ENCODE measurements around the gene GLT1D1.

GLT1D1 gene

DNA sequence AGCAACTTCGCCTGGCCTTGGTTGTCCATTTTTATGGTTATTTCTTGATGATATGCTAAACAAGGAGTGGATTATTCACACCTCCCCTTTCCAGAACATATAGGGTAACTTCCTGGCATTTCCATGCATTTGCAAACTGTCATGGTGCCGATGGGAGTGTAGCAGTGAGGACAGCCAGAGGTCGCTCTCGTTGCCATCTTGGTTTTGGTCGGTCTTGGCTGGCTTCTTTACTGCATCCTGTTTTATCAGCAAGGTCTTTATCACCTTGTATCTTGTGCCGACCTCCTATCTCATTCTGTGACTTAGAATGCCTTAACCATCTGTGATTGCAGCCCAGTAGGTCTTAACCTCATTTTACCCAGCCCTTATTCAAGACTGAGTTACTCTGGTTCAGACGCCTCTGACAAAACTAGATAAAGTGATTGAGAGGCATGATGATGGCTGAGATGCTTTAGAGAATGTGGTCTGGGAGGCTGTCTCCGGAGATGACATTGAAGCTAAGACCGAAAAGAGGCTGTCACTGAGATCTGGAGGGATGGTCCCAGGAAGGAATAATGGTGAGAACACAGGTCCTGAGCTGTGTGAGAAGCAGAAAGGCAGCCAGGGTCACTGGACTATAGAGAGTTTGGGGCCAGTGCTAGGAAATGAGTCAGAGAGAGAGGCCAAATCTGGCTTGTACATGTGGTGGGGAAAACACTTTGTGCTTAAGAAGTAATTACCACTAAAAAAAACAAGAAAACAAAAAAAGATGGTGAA is 2.9 kb downstream of the GLT1D1 start:
- no peak for DNase-seq (ENCODE audit: low read depth)

DNA sequence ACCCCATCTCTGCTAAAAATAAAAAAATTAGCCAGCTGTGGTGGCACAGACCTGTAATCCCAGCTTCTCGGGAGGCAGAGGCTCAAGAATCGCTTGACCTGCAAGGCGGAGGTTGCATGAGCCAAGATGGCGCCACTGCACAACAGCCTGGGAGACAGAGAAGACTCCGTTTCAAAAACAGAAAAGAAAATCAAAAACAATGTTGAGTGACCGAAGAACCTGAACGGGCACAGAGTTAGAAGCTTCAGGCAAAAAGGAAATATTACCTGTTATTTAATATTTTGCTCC is 3.5 kb downstream of the GLT1D1 start:
- no peak for DNase-seq (ENCODE audit: low read depth)

DNA sequence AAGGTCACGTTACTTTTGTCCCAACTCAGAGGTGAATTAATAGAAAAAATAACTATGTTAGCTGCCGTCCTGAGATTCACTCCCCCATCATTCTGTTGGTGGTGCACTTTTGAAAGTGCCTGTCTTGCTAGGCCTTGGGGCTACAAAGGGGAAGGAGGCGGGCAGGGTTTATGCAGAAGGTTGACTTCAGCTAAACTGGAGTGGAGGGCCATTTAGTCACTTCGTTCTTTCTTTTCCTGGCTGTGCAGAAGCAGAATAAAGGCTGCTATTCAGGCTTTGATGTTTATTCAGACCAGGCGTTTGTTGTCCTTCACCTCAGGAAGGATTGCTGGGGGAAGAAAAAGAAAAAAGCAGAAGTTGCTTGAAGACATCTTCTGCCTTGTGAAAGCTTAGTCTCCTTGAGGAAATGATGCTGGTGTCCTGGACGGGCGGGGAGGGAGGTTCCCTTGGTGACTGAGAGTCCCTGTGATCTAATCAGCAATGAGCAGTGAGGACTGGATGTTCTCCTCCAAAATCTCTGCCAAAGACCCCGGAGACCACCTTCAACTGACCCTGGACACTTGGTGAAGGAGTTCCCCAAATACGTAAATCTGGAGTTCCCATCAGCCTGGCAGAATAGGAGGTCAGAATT is 4.0 kb downstream of the GLT1D1 start:
- no peak for DNase-seq (ENCODE audit: low read depth)

DNA sequence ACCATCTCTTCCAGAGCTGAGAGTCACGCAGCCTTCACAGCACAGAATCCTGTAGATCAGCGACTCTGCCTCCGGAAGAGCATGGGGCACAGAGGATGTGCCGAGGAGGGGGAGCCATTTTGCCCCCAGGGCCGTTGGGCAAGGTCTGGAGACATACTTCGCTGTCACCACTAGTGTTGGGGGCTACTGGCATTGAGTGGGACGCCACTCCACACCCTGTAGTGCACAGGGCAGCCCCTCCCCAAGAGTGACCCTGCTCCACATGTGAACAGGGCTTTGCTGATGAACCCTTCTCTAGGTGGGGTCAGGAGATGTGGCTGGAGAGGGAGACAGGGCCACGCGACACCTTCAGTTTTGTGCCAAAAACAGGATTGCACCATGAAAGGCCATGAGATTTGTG is 6.0 kb downstream of the GLT1D1 start:
- no peak for DNase-seq (ENCODE audit: low read depth)

DNA sequence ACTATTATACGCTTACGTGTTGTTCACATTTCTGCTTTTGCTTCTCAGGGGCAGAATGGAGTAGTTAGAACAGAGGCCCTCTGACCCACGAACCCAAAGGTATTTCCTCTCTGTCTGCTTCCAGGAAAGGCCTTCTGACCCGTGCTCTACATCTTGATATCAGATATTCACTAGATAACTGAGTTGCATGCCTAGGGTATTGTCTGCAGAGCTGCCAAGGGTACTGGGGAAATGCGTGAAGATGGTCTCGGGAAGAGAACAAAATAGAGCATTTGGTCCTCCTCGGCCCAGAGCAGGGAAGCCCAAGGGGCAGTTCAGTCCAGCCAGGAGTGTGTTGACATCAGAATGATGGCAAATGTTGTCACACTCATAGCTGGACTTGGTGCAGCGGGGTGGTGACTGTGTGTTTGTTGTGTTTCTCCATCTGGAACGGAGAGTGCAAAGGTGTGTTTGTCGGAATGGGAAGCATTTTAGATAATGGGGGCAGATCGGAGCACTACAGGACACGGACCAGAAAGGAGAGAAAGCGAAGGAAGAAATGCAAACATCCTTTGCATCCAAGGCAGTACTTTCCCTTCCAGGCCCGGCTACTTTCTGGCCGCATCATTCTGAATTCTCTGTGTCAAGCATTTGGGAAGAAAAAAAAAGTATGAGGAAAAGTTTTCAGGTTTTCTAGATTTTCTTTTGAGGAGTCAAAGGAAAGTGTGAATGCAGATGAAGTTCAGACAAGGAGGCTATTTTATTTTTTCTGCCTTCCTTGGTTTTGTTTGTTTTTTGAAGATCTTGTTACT is 8.1 kb downstream of the GLT1D1 start:
- DNase-seq (ENCODE audit: low read depth), result no peak

DNA sequence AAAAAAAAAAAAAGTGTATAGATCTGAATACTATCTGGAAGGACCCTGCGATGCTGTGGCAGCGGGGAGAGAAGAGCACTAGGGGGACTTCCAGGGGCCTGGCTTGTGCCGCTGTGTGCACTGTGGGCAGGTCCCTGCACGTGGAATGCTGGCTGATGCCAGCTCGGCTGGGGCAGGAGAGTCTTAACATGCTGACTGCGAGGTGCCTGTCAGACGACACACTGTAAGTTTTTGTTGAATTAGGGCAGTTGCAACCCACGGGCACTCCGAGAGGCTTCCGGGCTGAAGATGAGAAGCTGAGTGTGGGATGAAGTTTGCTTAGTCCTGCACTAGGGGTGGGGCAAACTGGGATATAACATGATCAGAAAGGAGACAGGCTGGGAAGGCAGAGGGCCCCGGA is 10.7 kb downstream of the GLT1D1 start:
- no peak for DNase-seq (ENCODE audit: low read depth)

DNA sequence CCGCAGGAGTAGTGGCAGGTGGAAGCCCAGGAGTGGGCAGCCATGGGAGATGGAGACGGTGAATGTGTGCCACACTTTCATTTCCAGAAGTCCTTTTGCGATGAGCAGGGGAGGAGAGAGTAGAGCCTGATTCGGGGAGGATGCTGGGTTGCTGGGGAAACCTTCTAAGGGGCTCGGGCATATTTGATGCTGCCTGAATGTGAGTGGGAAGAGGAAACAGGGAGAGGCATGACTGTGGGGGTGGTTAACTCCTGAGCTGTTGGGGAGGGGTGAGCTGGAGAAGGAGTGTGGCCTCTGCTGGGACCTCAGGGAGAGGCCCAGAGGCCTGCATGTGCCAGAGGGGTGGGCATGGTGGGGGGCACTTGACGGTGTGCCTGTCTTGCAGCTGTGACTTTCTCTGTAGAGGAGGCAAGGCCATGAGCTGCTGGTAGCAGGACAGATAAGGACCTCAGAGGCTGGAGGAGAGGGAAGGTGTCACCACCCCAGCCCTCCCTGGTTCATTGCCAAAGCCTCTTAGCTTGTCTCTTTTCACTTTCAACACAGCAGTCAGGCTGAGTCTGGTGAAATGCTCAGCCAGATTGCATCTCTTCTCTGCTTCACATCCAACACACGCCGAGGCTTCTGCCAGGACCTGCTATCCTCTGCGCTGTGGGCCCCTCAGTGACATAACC is 11.4 kb downstream of the GLT1D1 start:
- no peak for DNase-seq (ENCODE audit: low read depth)

DNA sequence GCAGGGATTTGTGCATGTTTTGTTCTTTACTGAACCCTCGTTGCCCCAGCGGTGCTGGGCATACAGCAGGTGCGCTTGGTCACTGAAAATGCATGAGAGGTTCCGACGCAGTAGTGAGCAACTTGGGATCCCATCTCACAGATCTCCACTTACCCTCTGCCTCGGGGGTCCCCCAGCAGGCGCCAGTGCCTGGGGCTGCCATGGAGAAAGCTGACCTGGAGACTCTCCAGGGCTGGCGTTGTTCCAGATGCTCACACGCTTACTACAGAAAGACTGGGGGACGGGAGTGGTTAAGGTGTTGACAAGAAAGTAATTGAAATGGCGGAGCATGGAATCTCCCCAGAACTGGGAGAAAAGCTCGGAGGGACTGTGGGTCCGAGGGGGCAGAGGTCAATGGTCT is 14.2 kb downstream of the GLT1D1 start:
- no peak for DNase-seq (ENCODE audit: low read depth)

DNA sequence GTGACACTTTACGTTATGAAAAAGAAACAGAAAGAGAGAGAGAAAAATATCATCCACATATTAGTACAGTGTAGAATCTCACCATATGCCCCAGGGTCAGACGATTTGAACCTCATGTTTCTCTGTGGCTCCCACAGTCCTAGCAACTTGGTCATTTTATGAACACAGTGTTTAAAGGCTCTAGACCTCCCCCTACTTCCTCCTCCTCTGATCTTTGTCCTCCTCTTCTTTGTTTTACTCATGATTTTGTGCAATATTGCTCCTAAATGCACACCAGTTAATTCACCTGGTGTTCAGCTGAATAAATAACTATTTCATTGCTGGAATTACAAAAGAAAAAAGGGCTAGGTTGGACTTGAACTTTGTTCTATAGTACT is 18.2 kb downstream of the GLT1D1 start:
- DNase-seq (ENCODE audit: low read depth), result no peak

DNA sequence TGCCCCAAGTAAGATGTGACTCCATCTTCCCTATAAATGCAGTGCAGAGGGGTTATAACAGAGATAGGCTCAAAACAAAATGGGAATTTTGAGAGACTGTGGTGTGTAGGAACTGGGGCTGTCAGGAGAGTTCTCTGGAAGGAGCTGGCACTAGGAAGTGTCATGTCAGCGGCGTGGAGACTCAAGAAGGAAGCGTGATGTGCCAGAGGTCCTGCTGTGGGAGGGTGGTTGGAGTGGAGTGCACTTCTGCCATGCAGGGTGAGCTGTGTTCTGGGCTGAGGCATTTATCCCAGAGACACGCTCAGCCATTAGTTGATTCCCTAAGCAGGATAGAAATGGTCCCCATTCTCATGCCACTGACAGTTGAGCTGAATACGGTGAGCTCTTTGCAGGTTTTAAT is 19.0 kb downstream of the GLT1D1 start:
- no peak for DNase-seq (ENCODE audit: low read depth)

DNA sequence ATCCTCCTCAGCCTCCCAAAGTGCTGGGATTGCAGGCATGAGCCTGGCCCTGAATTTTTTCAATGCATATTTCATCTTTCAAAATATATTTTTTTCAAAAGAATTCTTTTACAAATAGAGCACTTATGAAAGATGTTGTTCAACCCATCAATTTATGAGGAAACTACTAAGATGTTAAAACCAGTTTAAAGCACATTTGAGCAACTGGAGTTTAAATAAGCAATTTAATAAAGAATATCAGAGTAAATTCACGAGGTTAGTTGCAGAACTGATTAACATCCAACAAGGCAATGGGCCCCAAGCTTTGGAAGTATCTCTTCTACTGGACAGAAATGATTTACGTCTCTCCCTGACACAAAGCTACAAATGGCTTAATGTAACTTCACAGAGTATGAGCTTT is 23.3 kb downstream of the GLT1D1 start:
- no peak for DNase-seq (ENCODE audit: low read depth)

DNA sequence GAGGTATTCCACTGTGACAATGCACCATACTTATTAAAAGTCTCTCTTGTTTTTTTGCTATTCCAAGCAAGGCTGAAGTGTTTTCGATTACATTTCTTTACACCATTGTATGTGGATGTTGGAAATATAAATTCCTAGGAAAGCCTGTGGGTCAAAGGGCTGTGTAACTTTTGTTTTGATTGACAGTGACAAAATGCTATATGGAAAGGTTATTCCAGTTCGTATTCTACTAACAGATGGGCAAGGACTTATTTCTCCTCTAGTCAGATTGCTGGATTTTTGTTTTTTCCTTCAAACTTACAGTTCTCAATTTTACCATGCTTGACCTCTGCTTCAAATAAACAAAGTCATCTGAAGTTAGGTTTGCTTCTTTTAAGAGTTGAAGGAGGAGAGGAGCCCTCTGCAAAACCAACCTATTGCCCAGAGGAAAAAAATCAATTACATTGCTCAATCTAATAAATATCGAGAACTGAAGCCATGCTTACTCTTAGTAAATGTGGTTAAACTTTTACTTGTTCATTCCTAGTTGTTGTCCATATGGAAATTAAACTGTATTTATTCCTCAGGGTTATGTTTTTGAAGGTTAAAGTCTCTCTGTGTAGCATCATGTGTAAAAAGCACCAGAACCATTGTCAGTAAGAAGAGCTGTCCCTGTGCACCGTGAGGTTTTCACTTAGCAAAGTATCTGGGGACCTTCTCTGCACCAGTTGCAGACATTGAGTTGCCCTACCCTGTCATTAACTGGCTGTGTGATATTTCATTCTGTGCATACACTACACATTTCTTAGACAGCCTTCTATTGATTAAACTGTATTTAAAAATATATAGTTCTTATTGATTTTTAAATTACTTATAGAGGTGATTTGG is 26.9 kb downstream of the GLT1D1 start:
- DNase-seq (ENCODE audit: low read depth), result no peak

DNA sequence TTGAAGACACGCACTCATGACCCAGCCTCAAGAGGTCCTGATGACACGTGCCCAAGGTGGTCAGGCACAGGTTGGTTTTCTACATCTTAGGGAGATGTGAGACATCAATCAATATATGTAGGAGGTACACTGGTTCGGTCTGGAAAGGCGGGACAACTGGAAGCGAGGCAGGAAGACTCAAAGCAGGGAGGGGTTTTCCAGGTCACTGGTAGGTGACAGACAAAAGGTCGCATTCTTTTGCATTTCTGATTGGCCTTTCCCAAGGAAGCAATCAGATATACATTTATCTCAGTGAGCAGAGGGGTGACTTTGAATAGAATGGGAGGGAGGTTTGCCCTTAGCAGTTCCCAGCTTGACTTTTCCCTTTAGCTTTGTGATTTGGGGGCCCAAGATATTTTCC is 38.6 kb downstream of the GLT1D1 start:
- no peak for DNase-seq (ENCODE audit: low read depth)

DNA sequence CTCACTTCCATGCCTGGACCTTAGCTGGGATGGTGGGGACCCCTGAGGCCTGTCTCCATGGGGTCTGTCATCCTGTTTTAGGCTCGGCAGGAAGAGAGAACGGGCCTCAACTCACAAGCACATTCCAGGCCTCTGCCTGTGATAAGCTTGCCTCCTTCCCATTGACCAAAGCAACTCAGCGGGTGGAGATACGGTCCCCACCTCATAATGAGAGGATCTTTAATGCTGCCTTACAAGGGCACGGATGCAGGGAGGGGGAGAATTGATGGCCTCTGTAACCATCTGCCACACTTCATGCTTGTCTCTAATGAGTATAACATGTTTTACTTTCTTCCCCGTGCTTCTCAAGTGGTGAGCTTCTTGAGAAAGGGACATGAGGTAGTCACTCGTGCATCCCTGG is 50.0 kb downstream of the GLT1D1 start:
- DNase-seq (ENCODE audit: low read depth), result no peak

DNA sequence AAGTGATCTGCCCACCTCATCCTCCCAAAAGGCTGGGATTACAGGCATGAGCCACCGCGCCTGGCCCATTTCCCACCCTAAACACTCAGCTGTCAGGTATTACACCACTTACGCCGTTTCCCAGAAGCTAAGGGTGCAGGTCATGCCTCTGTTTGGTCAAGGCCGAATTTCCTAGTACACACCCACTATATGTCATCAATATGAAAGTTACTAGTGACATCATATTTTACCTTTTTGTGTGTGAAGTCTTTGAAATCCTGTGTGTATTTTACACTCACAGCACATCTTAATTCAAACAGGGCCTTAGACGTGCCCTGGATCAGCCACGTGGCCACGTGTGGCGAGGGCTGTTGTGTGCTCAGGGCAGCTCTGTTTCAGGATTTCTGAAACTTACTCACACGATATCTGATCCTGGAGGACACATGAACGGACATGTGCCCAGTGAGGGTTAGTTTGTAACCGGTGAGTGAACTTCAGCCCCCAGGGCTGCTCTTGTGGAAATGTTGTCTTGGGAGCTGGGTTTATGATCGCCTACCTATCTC is 51.8 kb downstream of the GLT1D1 start:
- DNase-seq (ENCODE audit: low read depth), result no peak

DNA sequence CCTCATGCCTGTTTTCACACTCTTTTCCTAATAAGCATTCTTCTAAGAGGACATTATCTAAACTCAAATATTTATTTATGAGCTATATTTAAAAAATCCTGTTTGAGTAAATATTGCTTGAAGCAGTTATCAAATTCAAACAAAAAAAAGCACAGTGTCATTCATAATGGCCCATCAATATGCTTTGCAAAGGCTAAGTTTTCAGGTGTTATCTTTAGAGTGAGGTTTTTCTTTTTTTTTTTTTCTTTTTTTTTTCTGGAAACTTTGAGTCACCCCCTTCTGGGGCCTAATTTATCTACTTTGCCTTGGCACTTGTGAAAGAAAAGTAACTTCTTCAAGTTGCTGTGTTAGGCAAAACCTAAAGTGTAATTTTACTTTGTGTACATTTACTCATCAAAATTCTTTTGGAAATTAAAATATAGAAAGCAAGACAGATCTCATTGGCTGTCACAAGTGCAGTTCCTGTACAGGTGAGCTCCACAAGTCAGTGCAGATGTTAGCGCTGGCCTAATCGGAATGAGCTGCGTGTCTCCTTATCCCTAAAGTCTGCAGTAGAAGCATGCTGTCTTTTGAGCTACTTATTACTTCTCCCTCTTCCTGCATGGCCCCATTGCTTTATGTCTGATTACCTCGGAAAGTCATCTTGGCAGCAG is 53.3 kb downstream of the GLT1D1 start:
- DNase-seq (ENCODE audit: low read depth), result no peak

DNA sequence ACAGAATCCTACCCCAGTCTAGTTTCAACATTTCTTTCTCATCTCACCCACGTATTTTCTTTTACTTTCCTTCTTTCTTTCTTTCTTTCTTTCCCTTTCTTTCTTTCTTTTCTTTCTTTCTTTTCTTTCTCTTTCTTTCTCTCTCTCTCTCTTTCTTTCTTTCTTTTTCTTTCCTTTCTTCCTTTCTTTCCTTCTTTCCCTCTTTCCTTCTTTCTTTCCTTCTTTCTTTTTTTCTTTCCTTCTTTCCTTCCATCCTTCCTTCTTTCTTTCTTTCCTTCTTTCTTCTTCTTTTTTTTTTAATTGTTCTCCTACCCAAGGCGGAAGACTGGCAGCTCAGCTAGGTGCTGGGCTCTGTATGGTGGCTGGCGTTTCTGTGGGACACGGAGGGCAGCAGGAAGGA is 55.0 kb downstream of the GLT1D1 start:
- no peak for DNase-seq (ENCODE audit: low read depth)

DNA sequence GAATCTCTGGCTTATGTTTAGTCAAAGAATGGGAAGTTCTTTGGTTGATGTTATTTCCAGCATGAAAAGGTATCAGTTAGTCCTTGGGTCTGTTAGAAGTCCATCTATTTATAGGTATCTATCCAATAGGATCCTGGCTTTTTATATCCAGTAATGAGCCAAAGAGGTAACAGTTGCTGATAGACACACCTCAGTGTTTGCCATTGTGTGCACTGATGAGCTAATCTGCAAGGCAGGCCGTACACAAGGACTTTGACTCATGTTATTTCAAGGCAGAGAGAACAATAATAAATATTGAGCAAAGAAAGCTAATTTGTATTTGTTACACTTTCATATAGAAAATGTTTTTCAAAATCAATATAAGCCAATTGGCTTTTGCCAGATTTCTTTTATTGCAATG is 56.4 kb downstream of the GLT1D1 start:
- no peak for DNase-seq (ENCODE audit: low read depth)

DNA sequence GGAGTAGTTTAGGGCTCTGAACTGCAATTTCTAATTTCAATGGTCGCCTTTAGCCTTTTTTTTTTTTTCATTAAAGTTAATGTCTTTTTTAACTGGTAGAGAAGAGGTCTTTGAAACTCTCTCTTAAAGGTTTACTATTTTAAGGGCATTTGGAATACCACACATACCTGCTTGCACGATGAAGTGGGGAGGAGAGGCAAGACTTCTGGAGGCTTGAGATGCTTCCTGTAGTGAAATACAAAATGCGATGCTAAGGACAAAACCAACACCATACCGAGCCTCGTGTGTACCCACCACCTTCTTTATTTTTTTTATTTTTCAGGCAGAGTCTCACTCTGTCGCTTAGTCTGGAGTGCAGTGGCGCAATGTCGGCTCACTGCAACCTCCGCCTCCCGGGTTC is 57.4 kb downstream of the GLT1D1 start:
- no peak for DNase-seq (ENCODE audit: low read depth)

DNA sequence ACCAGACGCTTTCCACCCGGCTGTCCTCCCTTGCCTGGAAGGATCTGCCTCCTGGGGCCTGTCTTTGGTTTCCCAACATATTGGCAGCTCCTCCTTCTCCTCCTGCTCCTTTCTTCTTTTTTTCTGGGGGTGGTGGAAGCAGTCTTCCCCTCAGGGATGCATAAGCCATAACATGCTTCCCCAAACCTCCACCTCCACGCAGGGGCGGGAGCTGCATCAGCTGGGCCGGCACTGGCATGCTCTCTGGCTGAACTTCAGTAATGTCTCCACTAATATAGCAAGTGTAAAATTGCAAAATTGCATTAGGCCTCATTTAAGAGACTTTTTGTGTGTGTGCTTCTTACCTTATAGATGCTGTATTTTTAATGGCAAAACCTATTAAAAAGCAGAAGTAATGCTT is 58.6 kb downstream of the GLT1D1 start:
- DNase-seq (ENCODE audit: low read depth), result no peak

DNA sequence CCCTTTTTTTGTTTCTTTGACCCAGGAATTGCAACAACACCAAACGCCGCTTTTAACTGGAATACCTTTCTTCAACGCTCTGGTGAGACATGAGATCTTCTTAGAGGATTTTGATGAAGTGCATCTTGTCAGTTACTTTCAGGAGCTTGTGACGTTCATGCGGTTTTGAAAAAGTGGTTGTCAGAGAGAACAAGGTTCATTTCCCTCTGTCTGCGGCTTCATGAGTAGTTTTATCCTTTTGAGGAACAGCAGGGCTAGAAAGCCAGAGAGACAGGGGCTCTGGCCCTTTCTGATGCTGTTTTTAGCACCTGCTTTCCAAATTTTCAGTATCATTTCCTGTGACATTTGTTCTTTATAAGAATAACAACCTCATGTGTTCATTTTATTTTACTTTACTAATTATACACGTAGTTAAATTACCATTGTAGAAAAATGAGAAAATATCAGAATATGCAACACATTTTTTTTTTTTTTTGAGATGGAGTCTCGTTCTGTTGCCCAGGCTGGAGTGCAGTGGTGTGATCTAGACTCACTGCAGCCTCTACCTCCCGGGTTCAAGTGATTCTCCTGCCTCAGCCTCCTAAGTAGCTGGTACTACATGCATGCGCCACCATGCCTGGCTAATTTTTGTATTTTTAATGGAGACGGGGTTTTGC is 61.8 kb downstream of the GLT1D1 start:
- DNase-seq (ENCODE audit: low read depth), result no peak

Measured in activated T-cell treated with anti-CD3 and anti-CD28 coated beads for 1 hour (primary cell).